ENCODE data around the gene RAB1B. TPM values are rescaled to one million over a fixed set of nuclear protein-coding genes. Genes with fewer than 3 reads are reported as not detected.

The RAB1B gene
- total RNA-seq, 6 donors from 2014 or later: 34.6 to 173 (median 122) TPM

GRCh38 chr11:66293352-66293751 lies 24.9 kb downstream of the RAB1B start:
- Histone ChIP-seq H3K4me1 (peaks cover 11 to 28% (median 14%) of the 10 kb centered on the region in 4 donors), H3K27ac (no peak overlapping the region), H3K4me3 (no peak overlapping the region), H3K27me3 (peaks cover 0 to 35% (median 9%) of the 10 kb centered on the region in 4 donors), H3K9me3 (no peaks in the 10 kb centered on the region), H3K36me3 (no peaks in the 10 kb centered on the region)
- no peak for DNase-seq
- 79 to 89% methylated on average over 4 of the region's 4 CpGs for WGBS, 2 donors
- ATAC-seq (ENCODE audit: low FRiP score in 2 of 2): no peak
- TF ChIP-seq EP300 (IDR thresholded peaks at IDR 0.05) (no peak), CTCF (IDR thresholded peaks at IDR 0.05) (no peak), POLR2AphosphoS5 (IDR thresholded peaks at IDR 0.05) (no peak), POLR2A (IDR thresholded peaks at IDR 0.05) (no peak)

DNA sequence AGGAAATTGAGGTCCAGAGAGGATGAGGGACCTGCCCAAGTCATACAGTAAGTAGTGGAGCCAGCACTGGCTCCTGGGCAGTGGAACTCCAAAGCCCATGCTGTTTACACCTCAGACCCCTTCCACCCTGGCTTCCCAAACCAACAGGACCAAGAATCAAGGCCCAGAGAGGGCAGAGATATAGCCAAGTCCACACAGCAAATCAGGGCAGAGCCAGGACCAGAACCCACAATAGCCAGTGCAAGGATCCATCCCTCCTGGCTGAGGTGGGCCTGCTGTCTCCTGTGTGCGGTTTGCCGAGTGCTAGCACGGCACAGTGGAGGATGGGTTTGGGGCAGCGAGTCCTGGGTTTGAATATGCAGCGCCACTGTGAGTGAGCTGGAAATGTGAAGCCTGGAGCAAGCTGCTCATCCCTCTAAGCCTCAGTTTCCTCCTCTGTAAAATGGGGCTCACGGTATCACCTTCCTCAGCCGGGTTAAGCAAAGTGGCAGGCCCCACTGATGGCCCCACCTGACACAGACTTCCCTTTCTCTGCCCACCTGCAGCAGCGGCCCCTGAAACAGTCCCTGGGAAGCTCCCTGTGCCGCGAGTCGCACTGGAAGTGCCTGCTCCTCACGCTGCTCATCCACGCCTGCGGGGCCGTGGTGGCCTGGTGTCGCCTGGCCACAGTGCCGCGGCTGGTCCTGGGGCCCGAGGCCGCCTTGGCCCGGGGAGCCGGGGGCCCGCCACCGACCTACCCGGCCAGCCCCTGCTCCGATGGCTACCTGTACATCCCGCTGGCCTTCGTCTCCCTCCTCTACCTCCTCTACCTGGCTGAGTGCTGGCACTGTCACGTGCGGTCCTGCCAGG lies 25.6 kb downstream of the RAB1B start:
- ATAC-seq (ENCODE audit: low FRiP score in 2 of 2) (no peak), DNase-seq (no peak)
- TF ChIP-seq POLR2A (IDR thresholded peaks at IDR 0.05): no peak
- Histone ChIP-seq H3K4me1 (peaks cover 11 to 26% (median 14%) of the 10 kb centered on the region in 4 donors), H3K36me3 (no peaks in the 10 kb centered on the region), H3K27ac (no peak overlapping the region), H3K9me3 (no peaks in the 10 kb centered on the region), H3K4me3 (no peak overlapping the region), H3K27me3 (peaks cover 0 to 35% (median 9%) of the 10 kb centered on the region in 4 donors)
- 83 to 87% methylated on average over 6 to 27 of the region's 30 CpGs for WGBS, 2 donors

- TF ChIP-seq POLR2A (IDR thresholded peaks at IDR 0.05) (no peak), POLR2AphosphoS5 (IDR thresholded peaks at IDR 0.05) (no peak), CTCF (IDR thresholded peaks at IDR 0.05) (no peak), EP300 (IDR thresholded peaks at IDR 0.05) (no peak)
- WGBS, 2 donors: 83 to 90% methylated on average over 29 to 99 of the region's 123 CpGs
- peaks cover 7 to 19% (median 8%) of the 10 kb centered on the region in 4 donors for H3K4me1 ChIP-seq
- no peak overlapping the region for H3K4me3 ChIP-seq
- ATAC-seq (ENCODE audit: low FRiP score in 2 of 2) (no peak), DNase-seq (peak in 1 of 2 donors; percentile 84)
- no peaks in the 10 kb centered on the region for H3K36me3 ChIP-seq
- peaks cover 0 to 35% (median 9%) of the 10 kb centered on the region in 4 donors for H3K27me3 ChIP-seq
- no peak overlapping the region for H3K27ac ChIP-seq
- H3K9me3 ChIP-seq: no peaks in the 10 kb centered on the region
Measured at GRCh38 chr11:66294626-66295620, 26.5 kb downstream of the RAB1B start.

- TF ChIP-seq POLR2A (IDR thresholded peaks at IDR 0.05) (no peak), POLR2AphosphoS5 (IDR thresholded peaks at IDR 0.05) (no peak), CTCF (IDR thresholded peaks at IDR 0.05) (no peak), EP300 (IDR thresholded peaks at IDR 0.05) (no peak)
- no peaks in the 10 kb centered on the region for H3K36me3 ChIP-seq
- DNase-seq (no peak), ATAC-seq (ENCODE audit: low FRiP score in 2 of 2) (no peak)
- H3K27me3 ChIP-seq: peaks cover 0 to 26% (median under 1%) of the 10 kb centered on the region in 4 donors
- 52 to 59% methylated on average over 6 to 8 of the region's 8 CpGs for WGBS, 2 donors
- H3K4me1 ChIP-seq: no peaks in the 10 kb centered on the region
- H3K9me3 ChIP-seq: no peaks in the 10 kb centered on the region
- H3K27ac ChIP-seq: no peak overlapping the region
- no peak overlapping the region for H3K4me3 ChIP-seq
Measured at GRCh38 chr11:66297610-66298009, 29.2 kb downstream of the RAB1B start.

GRCh38 chr11:66299186-66299585 lies 30.7 kb downstream of the RAB1B start:
- Histone ChIP-seq H3K27me3 (peaks cover 0 to 12% (median 0%) of the 10 kb centered on the region in 4 donors), H3K27ac (no peak overlapping the region), H3K36me3 (no peaks in the 10 kb centered on the region), H3K4me3 (no peak overlapping the region), H3K9me3 (no peaks in the 10 kb centered on the region), H3K4me1 (no peaks in the 10 kb centered on the region)
- WGBS, 2 donors: 63 to 69% methylated on average over 3 of the region's 3 CpGs
- ATAC-seq (ENCODE audit: low FRiP score in 2 of 2) (no peak), DNase-seq (no peak)
- no peak for TF ChIP-seq POLR2AphosphoS5 (IDR thresholded peaks at IDR 0.05)
- TF ChIP-seq CTCF (IDR thresholded peaks at IDR 0.05): no peak
- TF ChIP-seq POLR2A (IDR thresholded peaks at IDR 0.05): no peak
- TF ChIP-seq EP300 (IDR thresholded peaks at IDR 0.05): no peak
